ENCODE data around the gene VPS26C.

VPS26C gene

DNA sequence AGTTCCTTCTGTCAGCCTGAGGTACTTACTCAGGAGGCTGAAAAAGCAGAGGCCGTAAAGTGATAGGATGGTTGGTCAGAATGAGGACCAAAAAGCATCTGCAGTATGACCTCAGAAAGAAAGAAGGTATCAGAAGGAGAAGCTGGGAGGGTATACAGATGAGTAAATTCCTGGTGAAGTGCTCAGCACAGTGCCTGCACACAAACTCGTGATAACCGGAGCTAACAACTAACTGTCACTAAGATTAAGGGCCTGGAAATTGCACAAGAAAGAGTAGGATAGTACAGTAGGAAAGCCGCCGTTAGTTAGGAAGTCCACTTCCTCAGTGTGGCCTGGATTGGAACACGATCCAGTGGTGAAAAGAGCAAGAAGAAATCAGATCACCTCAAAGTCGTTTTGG lies 62.6 kb downstream of the VPS26C start:
- DNase-seq (ENCODE audit: low spot score), result no peak

DNA sequence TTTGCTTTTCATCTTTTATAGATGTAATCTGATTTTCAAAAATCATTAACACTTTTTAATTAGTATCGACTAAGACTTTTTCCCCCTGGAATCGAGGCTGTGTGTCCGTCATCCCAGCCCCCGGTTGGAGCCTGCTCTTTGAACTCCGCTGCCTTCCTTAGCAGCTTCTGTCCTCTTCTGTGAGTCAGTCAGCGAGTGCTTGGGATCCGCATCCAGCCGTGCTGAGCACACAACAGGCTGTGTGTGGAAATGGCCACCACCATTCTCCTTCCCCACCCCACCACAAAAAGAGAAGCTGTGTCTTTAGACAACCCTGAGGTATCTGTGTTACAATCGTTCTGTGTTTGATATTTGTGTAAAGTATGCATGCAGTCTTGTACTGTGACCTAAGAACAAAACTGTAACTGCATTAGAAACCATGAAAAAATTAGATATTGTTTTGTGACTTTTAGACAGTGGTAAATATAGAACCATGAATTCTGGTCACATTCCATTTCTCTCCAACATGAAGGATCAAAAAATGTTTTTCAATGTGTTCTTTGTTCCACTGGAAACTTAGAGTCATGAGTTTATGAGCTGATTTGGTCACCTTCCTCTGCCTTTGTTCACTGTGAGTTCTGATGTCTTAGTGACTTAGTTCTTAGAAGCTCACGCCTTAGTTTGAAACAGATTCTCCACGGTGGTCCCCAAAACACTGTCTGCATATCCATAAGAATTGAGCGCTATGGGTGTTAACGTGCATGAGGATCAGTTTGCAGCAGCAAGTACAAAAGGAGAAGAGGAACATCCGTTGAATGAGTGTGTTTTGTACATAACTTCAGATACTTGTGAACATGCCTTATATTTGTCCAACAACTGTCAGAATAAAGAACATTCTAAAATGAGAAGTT lies 64.7 kb downstream of the VPS26C start:
- no peak for DNase-seq (ENCODE audit: low spot score)

DNA sequence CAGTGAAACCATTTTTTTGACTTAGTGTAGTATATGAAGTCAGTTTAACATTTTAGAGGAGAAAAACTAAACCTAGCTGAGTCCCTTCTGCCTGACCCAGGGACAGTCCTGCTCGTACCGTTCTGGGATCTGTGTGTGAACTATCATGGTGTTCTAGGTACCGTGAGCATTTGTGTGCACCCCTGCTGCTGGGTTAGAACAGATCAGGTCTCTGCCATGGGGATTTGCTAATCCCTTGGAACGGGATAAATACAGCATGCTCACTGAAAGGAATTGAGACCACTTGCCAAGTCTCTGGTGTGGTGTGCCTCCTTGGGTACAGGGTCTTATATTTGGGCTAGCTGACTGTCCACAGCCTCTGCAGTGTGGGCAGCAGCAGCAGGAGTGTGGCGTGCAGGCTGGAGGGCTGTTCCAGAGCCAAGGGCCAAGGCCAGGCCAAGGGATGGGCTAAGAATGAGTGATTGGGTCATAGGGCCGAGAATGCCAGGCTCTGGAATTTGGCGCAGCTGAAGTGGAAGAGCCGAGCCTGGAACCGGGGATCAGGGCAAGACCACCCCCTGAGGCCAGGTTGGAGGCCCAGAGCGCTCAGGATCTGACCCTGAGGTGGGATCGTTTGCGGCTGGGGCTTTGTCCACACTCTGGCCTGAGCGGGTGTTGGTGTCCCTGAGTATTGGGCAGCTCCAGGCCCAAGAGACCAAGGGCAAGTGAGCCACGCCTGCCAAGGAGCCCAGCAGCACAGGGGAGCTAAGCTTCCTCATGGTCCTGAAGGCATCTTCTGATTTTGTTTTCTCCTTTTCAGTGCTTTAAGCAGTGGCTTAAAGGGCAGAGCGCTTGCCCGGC lies 66.3 kb downstream of the VPS26C start:
- DNase-seq (ENCODE audit: low spot score), result no peak

DNA sequence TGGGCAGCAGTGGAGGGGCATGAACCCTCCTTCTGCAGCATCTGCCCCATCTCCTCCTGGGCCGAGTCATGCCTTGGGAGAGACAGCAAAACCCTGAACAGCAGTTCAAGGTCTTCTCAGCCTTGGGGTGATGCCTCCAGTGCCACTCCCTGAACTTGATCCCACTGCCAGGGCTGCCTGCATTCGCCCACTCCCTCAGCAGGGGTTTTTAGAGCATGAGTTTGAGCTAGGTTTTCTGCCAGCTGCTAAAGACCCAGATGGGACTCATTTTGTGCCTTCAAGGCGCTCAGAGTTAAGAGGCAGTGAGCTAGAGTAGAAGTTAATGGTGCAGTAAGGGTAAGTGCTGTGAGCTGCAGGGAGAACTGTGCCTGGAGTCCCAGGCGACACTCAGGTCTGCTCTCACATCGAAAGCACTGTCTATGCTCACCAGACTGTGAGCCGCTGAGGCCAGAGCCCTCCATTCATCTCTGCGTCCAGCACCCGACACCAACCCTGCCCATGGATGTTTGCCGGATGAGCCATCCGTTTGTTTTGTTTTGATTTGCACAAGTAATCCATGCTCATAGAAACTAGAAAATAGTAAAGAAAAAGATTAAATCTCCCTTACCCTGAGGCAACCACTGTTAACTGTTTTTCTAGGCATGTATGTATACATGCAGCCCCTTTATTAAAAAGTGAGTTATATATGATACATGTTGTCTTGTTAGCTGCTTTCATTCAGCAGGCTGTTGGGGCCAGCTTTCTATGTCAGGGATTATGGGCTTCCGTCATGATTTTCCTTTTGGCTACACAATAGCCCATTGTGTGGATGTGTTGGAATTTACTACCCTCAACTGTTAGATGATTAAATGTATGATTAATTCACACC lies 67.8 kb downstream of the VPS26C start:
- DNase-seq (ENCODE audit: low spot score), result no peak

DNA sequence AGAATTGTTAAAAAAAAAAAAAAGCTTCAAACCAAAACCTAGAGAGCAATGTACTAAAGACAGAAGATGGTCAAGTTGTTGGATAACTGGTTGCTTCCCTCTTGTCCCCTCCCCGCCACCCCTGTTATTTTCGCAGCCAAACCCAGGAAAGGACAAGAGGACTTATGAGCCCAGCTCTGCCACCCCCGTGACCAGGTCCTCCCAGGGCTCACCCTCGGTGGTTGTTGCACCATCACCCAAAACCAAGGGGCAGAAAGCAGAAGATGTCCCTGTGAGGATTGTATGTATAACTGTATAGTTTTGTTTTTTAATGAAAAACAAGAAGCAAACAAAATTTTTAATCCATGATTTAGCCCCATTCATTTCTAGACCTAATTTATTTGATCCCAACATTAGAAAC lies 69.4 kb downstream of the VPS26C start:
- DNase-seq (ENCODE audit: low spot score), result no peak

DNA sequence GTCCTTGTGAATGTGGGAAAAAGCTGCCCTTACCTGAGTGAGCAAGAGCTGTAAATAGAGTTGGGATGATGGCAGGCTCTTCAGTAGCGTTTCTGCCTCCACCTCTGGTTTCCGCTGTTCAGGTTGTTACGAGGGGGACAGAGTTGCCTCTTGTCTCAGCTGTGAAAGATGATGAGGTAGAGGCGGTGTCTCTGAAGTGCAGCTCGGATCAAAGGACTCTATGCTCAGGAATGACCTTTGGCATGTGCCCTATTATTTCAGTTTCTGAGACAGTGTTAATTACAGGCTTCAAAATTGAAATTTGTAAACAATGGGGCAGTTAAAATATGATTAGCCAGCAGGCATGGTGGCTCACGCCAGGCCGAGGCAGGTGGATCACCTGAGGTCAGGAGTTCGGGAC lies 70.3 kb downstream of the VPS26C start:
- DNase-seq (ENCODE audit: low spot score), result no peak

DNA sequence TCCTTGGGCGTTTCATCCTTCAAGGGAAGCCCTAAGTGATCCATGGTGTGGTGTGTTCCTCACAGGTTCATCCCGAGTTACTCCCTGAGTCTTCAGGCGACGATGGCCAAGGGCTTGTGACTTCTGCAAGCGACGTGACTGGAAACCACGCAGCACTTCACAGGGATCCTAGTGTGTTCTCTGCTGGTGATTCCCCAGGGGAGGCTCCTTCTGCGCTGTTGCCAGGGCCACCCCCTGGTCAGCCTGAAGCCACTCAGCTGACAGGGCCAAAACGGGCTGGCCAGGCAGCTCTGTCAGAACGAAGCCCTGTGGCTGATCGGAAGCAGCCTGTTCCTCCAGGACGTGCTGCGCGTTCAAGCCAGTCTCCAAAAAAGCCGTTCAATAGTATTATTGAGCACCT lies 71.5 kb downstream of the VPS26C start:
- DNase-seq (ENCODE audit: low spot score), result no peak

DNA sequence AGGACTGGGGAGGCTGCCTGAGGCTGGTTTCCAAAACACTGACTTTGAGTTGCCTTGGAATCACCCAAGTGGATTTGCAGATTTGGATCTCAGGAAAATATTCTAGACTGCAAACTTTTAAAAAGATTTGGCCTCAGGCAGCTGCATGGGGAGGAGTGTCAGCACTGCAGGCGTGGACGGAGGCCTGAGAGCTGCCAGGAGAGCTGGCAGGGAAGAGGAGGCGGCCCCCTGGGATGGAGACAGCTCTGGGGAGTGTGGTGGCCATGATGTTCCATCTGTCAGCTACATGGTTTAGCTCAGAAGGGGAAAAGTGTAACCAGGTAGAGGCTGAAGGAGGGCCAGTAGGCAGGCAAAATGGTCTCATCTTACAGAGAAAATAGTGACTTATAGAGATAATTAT lies 72.1 kb downstream of the VPS26C start:
- no peak for DNase-seq (ENCODE audit: low spot score)

DNA sequence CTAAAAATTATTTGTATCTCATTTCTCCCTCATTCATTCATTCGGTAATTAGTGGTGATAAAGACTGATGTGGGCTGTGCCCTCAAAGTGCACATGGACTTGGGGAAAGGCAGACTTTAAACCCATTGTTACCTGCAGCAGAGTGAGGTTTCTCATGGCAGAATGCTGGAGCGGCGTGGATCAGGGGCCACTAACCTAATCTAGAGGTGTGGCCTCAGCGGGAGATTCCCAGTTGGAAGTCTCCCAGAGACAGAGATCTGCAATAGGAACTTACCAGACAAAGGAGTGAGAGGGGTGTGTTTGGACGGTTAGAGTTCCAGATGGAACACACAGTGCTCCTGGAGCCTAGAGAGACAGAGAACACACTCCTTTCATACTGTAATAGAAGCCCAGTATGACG lies 73.5 kb downstream of the VPS26C start:
- DNase-seq (ENCODE audit: low spot score), result no peak

DNA sequence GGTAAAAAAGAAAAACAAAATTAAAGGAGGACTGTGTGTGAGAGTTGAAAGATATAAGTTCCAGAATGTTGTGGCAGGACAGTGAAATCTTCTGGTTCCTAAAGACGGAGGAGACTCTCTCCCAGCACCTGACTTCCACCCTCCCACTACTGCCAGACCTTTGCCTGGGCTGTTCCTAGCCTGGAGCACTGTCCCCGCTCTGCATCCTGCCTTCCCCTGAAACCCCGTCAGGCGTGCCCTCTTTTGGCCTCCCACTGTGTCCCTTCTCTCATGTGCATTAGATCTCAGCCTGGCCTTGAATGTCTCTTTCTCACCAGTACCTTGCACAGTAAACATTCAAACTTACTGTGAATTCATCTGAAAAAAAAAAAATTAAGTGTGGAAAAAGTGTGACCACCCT lies 74.1 kb downstream of the VPS26C start:
- no peak for DNase-seq (ENCODE audit: low spot score)

DNA sequence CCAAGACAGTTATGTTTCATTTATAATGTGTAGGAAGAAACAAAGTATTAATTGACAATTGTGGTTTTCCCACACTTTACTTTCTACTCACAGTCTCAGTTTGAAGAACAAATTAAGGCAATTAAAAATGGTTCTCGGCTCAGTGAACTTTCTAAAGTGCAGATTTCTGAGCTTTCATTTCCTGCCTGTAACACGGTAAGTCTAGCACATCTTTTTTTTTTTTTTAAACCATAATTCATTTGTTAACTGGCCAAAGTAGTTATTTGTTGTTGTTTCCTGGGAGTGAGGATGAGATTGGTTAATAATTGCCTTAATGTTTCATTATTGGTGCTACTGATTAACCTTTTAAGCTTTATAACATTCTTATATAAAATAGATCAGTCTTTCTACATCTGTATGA lies 75.1 kb downstream of the VPS26C start:
- no peak for DNase-seq (ENCODE audit: low spot score)

DNA sequence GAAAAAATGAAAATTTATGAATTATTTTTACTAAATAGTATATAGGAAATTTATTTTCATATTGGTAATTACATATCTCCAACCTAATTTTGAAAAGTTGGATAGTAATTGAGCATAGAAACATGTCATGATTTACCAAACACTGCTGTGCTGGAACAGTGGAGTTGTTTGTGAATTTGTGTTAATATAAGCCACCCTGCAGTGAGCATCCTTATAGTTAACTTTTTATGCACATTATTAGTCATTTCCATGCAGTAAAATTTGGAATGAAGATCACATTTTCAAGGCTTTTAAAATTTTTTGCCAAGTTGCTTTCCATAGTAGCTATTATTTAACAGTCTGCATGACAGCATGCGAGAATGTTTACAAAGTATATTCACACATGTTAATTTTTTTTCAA lies 78.3 kb downstream of the VPS26C start:
- no peak for DNase-seq (ENCODE audit: low spot score)

DNA sequence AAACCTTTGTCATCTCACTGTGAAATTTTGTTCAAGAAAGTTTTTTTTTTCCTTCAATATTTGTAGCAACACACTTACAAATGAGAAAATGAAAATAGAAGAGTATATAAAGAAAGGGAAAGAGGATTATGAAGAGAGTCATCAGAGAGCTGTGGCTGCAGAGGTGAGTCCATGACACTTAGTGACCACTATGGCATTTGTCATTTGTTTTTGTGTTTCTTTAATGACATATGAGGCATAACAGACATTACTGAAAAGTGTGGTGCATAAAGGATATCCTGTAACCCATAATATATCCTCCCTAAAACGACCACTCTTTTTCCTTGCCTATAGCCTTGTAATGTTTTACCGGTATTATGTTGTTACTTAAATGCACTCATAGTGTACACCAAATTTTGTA lies 80.2 kb downstream of the VPS26C start:
- DNase-seq (ENCODE audit: low spot score), result no peak

DNA sequence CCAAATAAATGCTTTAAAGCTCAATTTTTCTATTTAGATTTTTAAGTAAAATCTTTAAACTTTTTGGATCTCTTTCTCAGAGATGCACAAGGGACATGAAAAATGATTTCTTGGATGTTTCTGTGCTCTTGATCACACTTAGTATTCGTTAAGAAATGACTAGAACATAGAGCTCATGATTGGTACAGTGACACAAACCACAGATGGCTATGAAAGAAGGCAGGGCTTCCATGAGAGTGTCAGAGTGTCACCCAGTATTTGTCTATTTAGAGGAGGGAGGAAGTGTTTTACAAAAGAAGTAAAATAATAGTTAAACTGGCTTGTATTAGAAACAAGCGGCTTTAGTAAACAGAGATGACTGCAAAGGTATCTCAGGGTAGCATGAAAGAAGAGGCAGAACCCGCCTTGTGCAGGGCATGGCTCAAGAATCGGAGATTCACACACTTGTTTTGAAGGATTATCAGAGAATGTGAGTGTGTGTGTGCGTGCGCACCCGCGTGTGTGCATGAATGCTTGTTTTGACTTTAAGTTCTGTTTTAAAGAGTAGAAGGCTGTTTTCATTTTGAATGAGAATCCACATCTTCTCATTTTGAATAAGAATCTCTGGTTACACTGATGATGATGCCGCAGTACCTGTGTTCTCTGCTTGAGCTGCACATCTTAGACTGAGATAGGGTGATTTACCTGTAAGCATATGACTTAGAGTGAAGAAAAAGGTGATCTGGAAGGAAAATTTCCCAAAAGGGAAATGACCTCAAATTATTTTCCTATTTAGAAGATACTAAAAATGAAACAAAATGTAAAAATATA lies 82.1 kb downstream of the VPS26C start:
- no peak for DNase-seq (ENCODE audit: low spot score)

DNA sequence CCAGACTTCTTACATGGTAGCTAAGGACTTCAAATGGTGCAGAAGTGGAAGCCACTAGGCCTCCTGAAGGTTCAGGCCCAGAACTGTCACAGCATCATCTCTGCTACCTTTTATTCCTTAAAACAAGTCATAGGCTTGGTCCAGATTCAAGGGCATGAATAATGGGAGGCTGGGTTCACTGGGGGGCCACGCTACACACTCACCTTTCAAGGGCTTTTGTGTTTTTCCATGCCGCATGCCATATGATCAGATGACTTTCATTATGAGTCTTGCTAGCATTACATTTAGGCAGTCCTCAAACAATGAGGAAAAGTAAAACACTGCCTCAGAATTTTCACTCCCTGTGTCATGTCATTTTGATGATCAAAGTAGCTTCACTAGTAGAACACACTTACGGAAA lies 83.4 kb downstream of the VPS26C start:
- DNase-seq (ENCODE audit: low spot score), result no peak

DNA sequence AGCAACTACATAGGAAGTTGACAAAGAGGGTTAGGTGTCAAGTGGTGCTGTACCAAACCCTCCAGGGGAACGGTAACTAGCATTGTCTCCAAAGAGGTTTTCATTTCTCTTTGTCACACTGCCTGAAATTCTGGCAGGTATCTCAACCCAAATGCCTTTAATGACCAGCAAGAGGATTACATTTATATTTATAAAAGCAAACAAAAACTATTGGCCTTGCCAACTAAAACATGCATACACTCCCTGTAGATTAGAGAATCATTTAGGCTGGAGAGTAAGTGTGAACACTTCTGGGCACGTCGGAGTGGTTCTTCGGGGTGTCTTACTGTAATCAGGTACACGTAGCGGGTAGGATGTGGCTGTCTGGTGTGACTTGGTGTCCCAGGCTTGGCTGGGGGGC lies 84.9 kb downstream of the VPS26C start:
- no peak for DNase-seq (ENCODE audit: low spot score)

DNA sequence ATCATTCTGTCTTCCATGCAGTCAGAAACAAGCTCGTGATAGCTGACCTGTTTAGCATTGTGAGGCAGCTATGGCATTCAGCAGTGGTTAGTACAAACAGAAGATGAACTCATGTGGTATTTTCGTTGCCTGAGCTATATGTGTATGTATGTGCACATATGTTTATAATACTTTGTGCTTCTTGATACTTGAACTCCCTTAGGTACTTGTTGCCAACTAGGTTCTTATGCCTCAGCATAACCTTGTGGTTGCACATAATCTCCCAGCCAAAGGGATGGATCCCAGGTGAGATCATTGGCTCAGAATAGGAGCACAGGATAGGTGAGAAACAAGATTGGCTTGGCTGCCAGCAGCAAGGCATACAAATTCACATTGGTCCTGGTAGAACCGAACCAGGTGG lies 86.1 kb downstream of the VPS26C start:
- no peak for DNase-seq (ENCODE audit: low spot score)

DNA sequence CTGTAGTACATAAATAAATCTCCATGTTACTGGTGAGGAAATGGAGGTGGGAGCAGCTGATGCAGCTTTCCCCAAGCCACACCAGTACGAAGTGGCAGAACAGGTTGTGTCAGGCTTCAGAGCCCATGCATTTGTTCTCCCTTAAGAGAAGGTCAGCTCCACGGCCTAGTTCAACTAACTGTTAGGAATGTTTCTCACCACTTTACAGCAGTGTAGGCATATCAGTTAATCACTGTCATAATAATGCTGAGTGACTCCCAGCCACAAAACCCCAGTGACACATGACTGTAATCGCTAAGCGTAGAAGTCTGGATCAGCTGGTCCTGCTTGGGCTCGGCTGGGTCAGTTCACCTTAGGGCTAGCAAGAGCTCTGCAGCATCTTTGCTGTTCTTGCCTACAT lies 90.4 kb downstream of the VPS26C start:
- no peak for DNase-seq (ENCODE audit: low spot score)
